Neural crest cell (in vitro differentiated cells): ENCODE results near the gene AHCYL2. TPM values are rescaled to one million over a fixed set of nuclear protein-coding genes. Genes with fewer than 3 reads are reported as not detected.

ENCODE experiments used
- DNase-seq: peaks from one replicate; pipeline ENCODE4 v3.0.0; 2021; ENCODE audit warnings: low read depth, mixed read lengths, low spot score
- H3K27ac Mint-ChIP-seq: one replicate; pipeline ENCODE4 v1.8.0; 2021; ENCODE audit warnings: mild to moderate bottlenecking, mixed read lengths; ENCODE audit not compliant: unreplicated experiment
- H3K27me3 Mint-ChIP-seq: 2 replicates; pipeline ENCODE4 v1.8.0; 2021; ENCODE audit warnings: low read depth, mild to moderate bottlenecking, mixed read lengths
- H3K36me3 Mint-ChIP-seq: 2 replicates; pipeline ENCODE4 v1.8.0; 2021; ENCODE audit warnings: low read depth, mild to moderate bottlenecking, mixed read lengths
- H3K4me1 Mint-ChIP-seq: 2 replicates; pipeline ENCODE4 v1.8.0; 2021; ENCODE audit warnings: mixed read lengths
- H3K4me3 Mint-ChIP-seq: one replicate; pipeline ENCODE4 v1.8.0; 2021; ENCODE audit warnings: mild to moderate bottlenecking, mixed read lengths
- H3K9me3 Mint-ChIP-seq: 2 replicates; pipeline ENCODE4 v1.8.0; 2021; ENCODE audit warnings: mixed read lengths
- CTCF ChIP-seq: fragments of 200-600 bp; sonication (generic); conservative IDR thresholded peaks from 2 replicates; pipeline ENCODE4 v1.5.0; 2021; ENCODE audit warnings: antibody characterized with exemption, mild to moderate bottlenecking
- total RNA-seq: library from RNA; stranded (reverse); gene quantifications from 2 replicates; pipeline ENCODE4 v1.2.1, GENCODE V29; 2021

AHCYL2 gene
- total RNA-seq, 1 donor from 2014 or later = 19.1 TPM

- H3K9me3 Mint-ChIP-seq = no peaks in the 10 kb centered on the region
- peak overlapping the region; percentile 86 for H3K4me3 Mint-ChIP-seq
- peaks cover 37% of the 10 kb centered on the region for H3K4me1 Mint-ChIP-seq
- H3K27ac Mint-ChIP-seq = peak overlapping the region; percentile 86
- H3K36me3 Mint-ChIP-seq = peaks cover 10% of the 10 kb centered on the region
- no peak for DNase-seq
- H3K27me3 Mint-ChIP-seq = no peaks in the 10 kb centered on the region
- no peak for TF ChIP-seq CTCF
These were observed 37.0 kb upstream of the AHCYL2 start for GRCh38 chr7:129187681-129188371.

- peaks cover 13% of the 10 kb centered on the region for H3K36me3 Mint-ChIP-seq
- no peaks in the 10 kb centered on the region for H3K9me3 Mint-ChIP-seq
- H3K27me3 Mint-ChIP-seq = no peaks in the 10 kb centered on the region
- peak within 1 kb of the TSS; percentile 95 for H3K27ac Mint-ChIP-seq
- peak within 1 kb of the TSS; percentile 95 for H3K4me3 Mint-ChIP-seq
- no peak for TF ChIP-seq CTCF
- peaks cover 37% of the 10 kb centered on the region for H3K4me1 Mint-ChIP-seq
- peak; percentile 79 for DNase-seq
These were observed 36.4 kb upstream of the AHCYL2 start, which contains the start of gene SMO for GRCh38 chr7:129188372-129188891. TSS of gene SMO (plus strand) at chr7:129188633. CDS start at chr7:129189152, 519 bp downstream.

- H3K27me3 Mint-ChIP-seq = no peaks in the 10 kb centered on the region
- peak overlapping the region; percentile 95 for H3K27ac Mint-ChIP-seq
- H3K4me1 Mint-ChIP-seq = peaks cover 37% of the 10 kb centered on the region
- DNase-seq = peak; percentile 30
- TF ChIP-seq CTCF = no peak
- no peaks in the 10 kb centered on the region for H3K9me3 Mint-ChIP-seq
- peaks cover 13% of the 10 kb centered on the region for H3K36me3 Mint-ChIP-seq
- peak overlapping the region; percentile 95 for H3K4me3 Mint-ChIP-seq
These were observed 35.8 kb upstream of the AHCYL2 start for GRCh38 chr7:129188892-129189660.

GRCh38 chr7:129189661-129190310, 35.0 kb upstream of the AHCYL2 start:
- peak overlapping the region; percentile 95 for H3K27ac Mint-ChIP-seq
- H3K4me1 Mint-ChIP-seq = peaks cover 37% of the 10 kb centered on the region
- DNase-seq = no peak
- peak overlapping the region; percentile 95 for H3K4me3 Mint-ChIP-seq
- no peaks in the 10 kb centered on the region for H3K27me3 Mint-ChIP-seq
- H3K9me3 Mint-ChIP-seq = no peaks in the 10 kb centered on the region
- no peak for TF ChIP-seq CTCF
- peaks cover 13% of the 10 kb centered on the region for H3K36me3 Mint-ChIP-seq

- Mint-ChIP-seq H3K4me3 (peak overlapping the region; percentile 71), H3K4me1 (peaks cover 37% of the 10 kb centered on the region), H3K36me3 (peaks cover 15% of the 10 kb centered on the region), H3K27me3 (no peaks in the 10 kb centered on the region), H3K9me3 (no peaks in the 10 kb centered on the region), H3K27ac (no peak overlapping the region)
- no peak for DNase-seq
- TF ChIP-seq CTCF = no peak
These were observed 33.6 kb upstream of the AHCYL2 start for GRCh38 chr7:129191272-129191671.
